Neural crest cell (in vitro differentiated cells): ENCODE data around the gene GMEB2. TPM values are rescaled to one million over a fixed set of nuclear protein-coding genes. Genes with fewer than 3 reads are reported as not detected.
A peak's percentile ranks its signal among the peaks of the same experiment; 100 is the strongest.

Experiments used
- DNase-seq: peaks from one replicate; pipeline ENCODE4 v3.0.0; 2021; ENCODE audit warnings: low read depth, mixed read lengths, low spot score
- H3K27ac Mint-ChIP-seq: one replicate; pipeline ENCODE4 v1.8.0; 2021; ENCODE audit warnings: mild to moderate bottlenecking, mixed read lengths; ENCODE audit not compliant: unreplicated experiment
- H3K27me3 Mint-ChIP-seq: 2 replicates; pipeline ENCODE4 v1.8.0; 2021; ENCODE audit warnings: low read depth, mild to moderate bottlenecking, mixed read lengths
- H3K36me3 Mint-ChIP-seq: 2 replicates; pipeline ENCODE4 v1.8.0; 2021; ENCODE audit warnings: low read depth, mild to moderate bottlenecking, mixed read lengths
- H3K4me1 Mint-ChIP-seq: 2 replicates; pipeline ENCODE4 v1.8.0; 2021; ENCODE audit warnings: mixed read lengths
- H3K4me3 Mint-ChIP-seq: one replicate; pipeline ENCODE4 v1.8.0; 2021; ENCODE audit warnings: mild to moderate bottlenecking, mixed read lengths
- H3K9me3 Mint-ChIP-seq: 2 replicates; pipeline ENCODE4 v1.8.0; 2021; ENCODE audit warnings: mixed read lengths
- total RNA-seq: library from RNA; stranded (reverse); gene quantifications from 2 replicates; pipeline ENCODE4 v1.2.1, GENCODE V29; 2021
- TF ChIP-seq, protein P1 (sequence below): fragments of 200-600 bp; sonication (generic); conservative IDR thresholded peaks from 2 replicates; pipeline ENCODE4 v1.5.0; 2021; ENCODE audit warnings: antibody characterized with exemption, mild to moderate bottlenecking

The GMEB2 gene
- total RNA-seq, 1 donor from 2014 or later = 15.2 TPM

DNA sequence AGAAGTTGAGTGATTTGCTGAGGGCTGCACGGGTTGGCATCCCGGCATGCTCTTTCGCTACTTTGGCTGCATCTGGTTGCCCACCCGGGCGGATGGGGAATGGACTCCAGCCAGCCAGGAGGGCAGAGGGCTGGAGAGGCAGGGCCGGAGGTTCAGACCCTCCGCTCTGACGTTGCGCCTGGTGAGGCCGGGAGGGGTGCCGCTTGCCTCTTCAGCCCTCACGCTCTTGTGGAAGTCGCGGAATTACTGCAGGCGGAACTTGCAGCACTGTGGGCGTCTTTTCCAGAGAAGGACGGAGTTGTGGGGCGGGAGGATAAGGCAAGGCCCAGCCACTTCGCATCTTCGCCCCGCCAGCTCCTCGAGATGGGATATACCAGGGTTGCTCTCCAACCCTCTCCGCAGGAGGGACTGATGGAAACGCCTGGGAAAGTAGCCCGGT, 31.9 kb upstream of the GMEB2 start:
- peak overlapping the region; percentile 64 for H3K27ac Mint-ChIP-seq
- H3K27me3 Mint-ChIP-seq = no peaks in the 10 kb centered on the region
- H3K4me3 Mint-ChIP-seq = peak overlapping the region; percentile 96
- DNase-seq = no peak
- TF ChIP-seq, protein P1, sequence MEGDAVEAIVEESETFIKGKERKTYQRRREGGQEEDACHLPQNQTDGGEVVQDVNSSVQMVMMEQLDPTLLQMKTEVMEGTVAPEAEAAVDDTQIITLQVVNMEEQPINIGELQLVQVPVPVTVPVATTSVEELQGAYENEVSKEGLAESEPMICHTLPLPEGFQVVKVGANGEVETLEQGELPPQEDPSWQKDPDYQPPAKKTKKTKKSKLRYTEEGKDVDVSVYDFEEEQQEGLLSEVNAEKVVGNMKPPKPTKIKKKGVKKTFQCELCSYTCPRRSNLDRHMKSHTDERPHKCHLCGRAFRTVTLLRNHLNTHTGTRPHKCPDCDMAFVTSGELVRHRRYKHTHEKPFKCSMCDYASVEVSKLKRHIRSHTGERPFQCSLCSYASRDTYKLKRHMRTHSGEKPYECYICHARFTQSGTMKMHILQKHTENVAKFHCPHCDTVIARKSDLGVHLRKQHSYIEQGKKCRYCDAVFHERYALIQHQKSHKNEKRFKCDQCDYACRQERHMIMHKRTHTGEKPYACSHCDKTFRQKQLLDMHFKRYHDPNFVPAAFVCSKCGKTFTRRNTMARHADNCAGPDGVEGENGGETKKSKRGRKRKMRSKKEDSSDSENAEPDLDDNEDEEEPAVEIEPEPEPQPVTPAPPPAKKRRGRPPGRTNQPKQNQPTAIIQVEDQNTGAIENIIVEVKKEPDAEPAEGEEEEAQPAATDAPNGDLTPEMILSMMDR = no peak
- peaks cover 34% of the 10 kb centered on the region for H3K4me1 Mint-ChIP-seq
- no peaks in the 10 kb centered on the region for H3K36me3 Mint-ChIP-seq
- no peaks in the 10 kb centered on the region for H3K9me3 Mint-ChIP-seq

DNA sequence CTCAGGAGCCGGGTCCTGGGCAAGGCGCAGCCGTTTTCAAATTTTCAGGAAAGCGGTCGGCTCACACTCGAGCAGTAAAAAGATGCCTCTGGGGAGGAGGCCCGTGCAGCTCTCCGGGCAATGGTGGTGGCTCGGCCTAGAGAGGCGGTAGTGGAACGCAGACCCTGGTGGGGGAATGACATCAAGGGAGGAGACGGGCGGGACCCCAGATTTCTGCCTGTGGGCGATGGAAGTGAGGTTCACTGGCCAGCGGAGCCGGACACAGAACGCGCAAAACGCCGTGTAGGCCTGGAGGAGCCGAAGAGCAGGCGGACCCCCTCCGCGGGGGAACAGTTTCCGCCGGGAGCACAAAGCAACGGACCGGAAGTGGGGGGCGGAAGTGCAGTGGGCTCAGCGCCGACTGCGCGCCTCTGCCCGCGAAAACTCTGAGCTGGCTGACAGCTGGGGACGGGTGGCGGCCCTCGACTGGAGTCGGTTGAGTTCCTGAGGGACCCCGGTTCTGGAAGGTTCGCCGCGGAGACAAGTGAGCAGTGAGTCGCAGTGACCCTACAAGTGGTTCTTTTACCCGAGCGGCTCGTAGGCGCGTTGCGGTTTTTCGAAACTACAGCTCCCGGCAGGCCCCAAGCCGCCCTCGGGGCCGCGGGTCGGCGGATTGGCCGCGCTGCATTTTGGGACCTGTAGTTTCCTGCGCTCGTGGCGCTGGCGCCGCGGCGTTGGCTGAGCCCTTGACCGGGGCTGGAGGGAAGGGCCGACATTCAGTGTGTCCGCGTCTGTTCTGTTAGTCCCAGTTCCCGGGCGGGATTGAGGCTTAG, 31.2 kb upstream of the GMEB2 start, which contains the start of gene RTEL1:
RTEL1 (plus strand) TSS at position 376 of the 812 bp plus-strand sequence. CDS start 1,091 bp downstream, outside the sequence.
- DNase-seq = peak; percentile 90
- TF ChIP-seq, protein P1 = no peak
- peak within 1 kb of the TSS; percentile 96 for H3K4me3 Mint-ChIP-seq
- H3K9me3 Mint-ChIP-seq = no peaks in the 10 kb centered on the region
- no peaks in the 10 kb centered on the region for H3K36me3 Mint-ChIP-seq
- H3K27ac Mint-ChIP-seq = peak within 1 kb of the TSS; percentile 98
- H3K4me1 Mint-ChIP-seq = peaks cover 35% of the 10 kb centered on the region
- no peaks in the 10 kb centered on the region for H3K27me3 Mint-ChIP-seq

DNA sequence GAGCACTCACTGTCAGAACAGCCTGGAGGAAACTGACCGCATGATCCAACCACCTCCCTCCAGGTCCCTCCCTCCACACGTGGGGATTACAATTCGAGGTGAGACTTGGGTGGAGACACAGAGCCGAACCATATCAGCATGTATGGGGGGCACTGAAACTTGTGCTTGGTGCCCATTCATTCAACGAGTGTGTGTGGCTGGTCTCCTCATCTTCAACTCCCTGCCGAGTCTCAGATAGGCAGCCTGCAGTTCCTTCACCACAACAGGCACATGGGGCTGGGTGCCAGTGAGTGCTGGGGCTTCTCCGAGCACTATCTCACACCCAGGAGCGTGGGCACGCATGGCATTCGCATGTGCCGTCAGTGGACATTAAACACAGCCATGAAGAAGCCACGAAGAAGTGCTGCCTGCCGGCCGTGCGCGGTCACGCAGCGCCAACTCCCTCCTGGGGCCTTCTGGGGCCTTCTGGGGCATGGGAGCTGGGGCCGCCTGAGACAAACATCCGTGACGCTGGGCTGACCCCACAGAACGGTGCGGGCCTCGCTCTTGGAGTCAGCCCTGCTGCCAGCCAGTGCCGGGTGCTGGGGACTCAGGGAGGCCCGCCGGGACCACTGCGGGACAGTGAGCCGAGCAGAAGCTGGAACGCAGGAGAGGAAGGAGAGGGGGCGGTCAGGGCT, 30.5 kb upstream of the GMEB2 start:
- H3K4me3 Mint-ChIP-seq = peak overlapping the region; percentile 96
- H3K27ac Mint-ChIP-seq = peak overlapping the region; percentile 98
- H3K36me3 Mint-ChIP-seq = no peaks in the 10 kb centered on the region
- peaks cover 35% of the 10 kb centered on the region for H3K4me1 Mint-ChIP-seq
- DNase-seq = no peak
- TF ChIP-seq, protein P1 = no peak
- no peaks in the 10 kb centered on the region for H3K27me3 Mint-ChIP-seq
- no peaks in the 10 kb centered on the region for H3K9me3 Mint-ChIP-seq

DNA sequence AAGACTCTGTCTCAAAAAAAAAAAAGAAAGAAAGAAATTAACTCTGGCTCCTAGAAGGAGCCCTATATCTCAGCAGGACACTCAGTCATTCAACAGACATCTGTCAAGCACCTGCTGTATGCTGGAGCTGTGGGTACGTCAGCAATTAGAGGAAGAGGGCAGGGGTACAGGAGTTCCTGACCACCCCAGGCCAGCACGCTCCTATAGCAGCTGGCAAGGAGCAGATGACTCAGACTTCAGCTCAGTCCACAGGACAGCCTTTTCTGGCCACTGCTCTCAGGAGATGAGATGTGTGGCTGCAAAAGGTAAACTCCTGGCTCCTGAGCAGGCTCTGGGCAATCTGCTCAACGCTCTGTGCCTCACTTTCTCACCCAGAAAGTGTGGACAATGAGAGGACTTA, 29.6 kb upstream of the GMEB2 start:
- no peak for DNase-seq
- Mint-ChIP-seq H3K36me3 (no peaks in the 10 kb centered on the region), H3K4me1 (peaks cover 38% of the 10 kb centered on the region), H3K9me3 (no peaks in the 10 kb centered on the region), H3K27ac (no peak overlapping the region), H3K27me3 (no peaks in the 10 kb centered on the region), H3K4me3 (peak overlapping the region; percentile 70)
- TF ChIP-seq, protein P1 = no peak

DNA sequence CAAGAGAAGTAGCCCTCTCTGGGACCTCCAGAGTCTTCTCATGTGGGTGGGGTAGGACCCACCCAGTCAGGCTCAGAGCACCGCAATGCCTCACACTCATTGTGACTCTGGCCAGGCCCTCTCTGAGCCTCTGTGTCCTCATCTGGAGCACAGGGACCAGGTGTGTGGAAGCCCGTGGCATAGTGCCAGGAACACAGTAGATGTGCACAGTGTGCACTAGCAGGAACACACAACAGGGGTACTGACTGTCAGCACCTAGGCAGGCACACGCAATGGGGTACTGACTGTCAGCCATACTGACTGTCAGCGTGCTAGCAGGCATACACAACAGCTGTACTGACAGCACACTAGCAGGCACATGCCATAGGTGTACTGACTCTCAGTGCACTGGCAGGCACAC, 28.3 kb upstream of the GMEB2 start:
- Mint-ChIP-seq H3K9me3 (no peaks in the 10 kb centered on the region), H3K36me3 (no peaks in the 10 kb centered on the region), H3K27ac (no peak overlapping the region), H3K4me3 (peak overlapping the region; percentile 12), H3K4me1 (peaks cover 39% of the 10 kb centered on the region), H3K27me3 (no peaks in the 10 kb centered on the region)
- no peak for DNase-seq
- TF ChIP-seq, protein P1 = no peak
